Tibial nerve (tissue), 4 donors: Measurements from ENCODE around the gene SLC19A3. TPM values are rescaled to one million over a fixed set of nuclear protein-coding genes. Genes with fewer than 3 reads are reported as not detected.

Source experiments
- DNase-seq, 2 donors: peaks; one replicate each; pipeline ENCODE4 v3.0.0-alpha.2; 2019; ENCODE audit warnings: low spot score in 2 of 2
- H3K27ac ChIP-seq, 4 donors: fragments of 200-600 bp; sonication (generic) in 3 of 4; one replicate each; pipeline ENCODE4 v1.5.1; 2017 to 2019; ENCODE audit warnings: mild to moderate bottlenecking in 1 of 4
- H3K27me3 ChIP-seq, 2 donors: fragments of 200-600 bp; sonication (generic) in 1 of 2; one replicate each; pipeline versions ENCODE4 v1.5.1 to v1.6.0; 2017 to 2019
- H3K36me3 ChIP-seq, 3 donors: fragments of 200-600 bp; sonication (generic); one replicate each; pipeline ENCODE4 v1.5.1; 2018 to 2019
- H3K4me1 ChIP-seq, 4 donors: fragments of 200-600 bp; sonication (generic) in 3 of 4; one replicate each; pipeline ENCODE4 v1.5.1; 2017 to 2019
- H3K4me3 ChIP-seq, 4 donors: fragments of 200-600 bp; sonication (generic) in 3 of 4; one replicate each; pipeline ENCODE4 v1.5.1; 2017 to 2019; ENCODE audit warnings: mild to moderate bottlenecking in 1 of 4, moderate library complexity in 1 of 4
- H3K9me3 ChIP-seq, 4 donors: fragments of 200-600 bp; sonication (generic) in 3 of 4; one replicate each; pipeline ENCODE4 v1.5.1; 2017 to 2019
- CTCF ChIP-seq, 5 experiments: fragments of 200-600 bp in 3 of 5; fragments of 450-650 bp in 2 of 5; sonication (generic) in 3 of 5; IDR thresholded peaks; one replicate each; pipeline ENCODE4 v1.5.1; 2016 to 2019; ENCODE audit warnings: antibody characterized with exemption in 5 of 5, mild to moderate bottlenecking in 3 of 5, moderate library complexity in 2 of 5
- EP300 ChIP-seq, 2 donors: sonication (generic); formaldehyde crosslinking; IDR thresholded peaks; one replicate each; pipeline ENCODE4 v1.6.1; 2017; ENCODE audit warnings: antibody characterized with exemption in 2 of 2, mild to moderate bottlenecking in 1 of 2
- POLR2A ChIP-seq, 2 donors: fragments of 450-650 bp; IDR thresholded peaks; one replicate each; pipeline ENCODE4 v1.6.1; 2017; ENCODE audit warnings: antibody characterized with exemption in 2 of 2, mild to moderate bottlenecking in 2 of 2, moderate library complexity in 2 of 2
- WGBS, 2 donors: methylation state at CpG; one replicate each; pipeline ENCODE4 v1.1.5; 2018; 5-methylcytosine and 5-hydroxymethylcytosine counted together
- total RNA-seq, 4 donors: library from RNA; depleted of rRNA; stranded (reverse); fragments of >200 nt; gene quantifications; one replicate each; pipeline ENCODE4 v1.1.0, GENCODE V29; 2016

Gene SLC19A3
- total RNA-seq, 4 donors from 2014 or later = 20.4 to 52.1 (median 39.6) TPM

- TF ChIP-seq CTCF (IDR thresholded peaks at IDR 0.05) (no peak), EP300 (IDR thresholded peaks at IDR 0.05) (no peak), POLR2A (IDR thresholded peaks at IDR 0.05) (no peak)
- no peak overlapping the region for H3K27ac ChIP-seq
- H3K4me1 ChIP-seq = peaks cover 0 to 15% (median 0%) of the 10 kb centered on the region in 4 donors
- H3K9me3 ChIP-seq = no peaks in the 10 kb centered on the region
- no peak overlapping the region for H3K4me3 ChIP-seq
- H3K27me3 ChIP-seq = no peaks in the 10 kb centered on the region
- no peak for DNase-seq
- 80 to 96% methylated on average over 2 of the region's 2 CpGs for WGBS, 2 donors
- no peaks in the 10 kb centered on the region for H3K36me3 ChIP-seq
These were observed 1.3 kb downstream of the SLC19A3 start for GRCh38 chr2:227716501-227716900.

- Histone ChIP-seq H3K9me3 (no peaks in the 10 kb centered on the region), H3K27me3 (no peaks in the 10 kb centered on the region), H3K36me3 (no peaks in the 10 kb centered on the region), H3K4me1 (peaks cover 0 to 10% (median 0%) of the 10 kb centered on the region in 4 donors), H3K27ac (no peak overlapping the region), H3K4me3 (no peak overlapping the region)
- TF ChIP-seq CTCF (IDR thresholded peaks at IDR 0.05) = no peak
- TF ChIP-seq EP300 (IDR thresholded peaks at IDR 0.05) = no peak
- no peak for TF ChIP-seq POLR2A (IDR thresholded peaks at IDR 0.05)
- WGBS, 2 donors = 100% methylated on average over 1 of the region's 1 CpG
- no peak for DNase-seq
These were observed 4.5 kb downstream of the SLC19A3 start for GRCh38 chr2:227713291-227713690.

- Histone ChIP-seq H3K9me3 (no peaks in the 10 kb centered on the region), H3K27ac (no peak overlapping the region), H3K4me3 (no peak overlapping the region), H3K27me3 (no peaks in the 10 kb centered on the region), H3K4me1 (no peaks in the 10 kb centered on the region), H3K36me3 (no peaks in the 10 kb centered on the region)
- no peak for TF ChIP-seq EP300 (IDR thresholded peaks at IDR 0.05)
- no peak for TF ChIP-seq POLR2A (IDR thresholded peaks at IDR 0.05)
- TF ChIP-seq CTCF (IDR thresholded peaks at IDR 0.05) = no peak
- 86 to 91% methylated on average over 7 of the region's 7 CpGs for WGBS, 2 donors
- DNase-seq = no peak
These were observed 6.8 kb downstream of the SLC19A3 start for GRCh38 chr2:227710986-227711385.

- no peak overlapping the region for H3K27ac ChIP-seq
- H3K36me3 ChIP-seq = no peaks in the 10 kb centered on the region
- no peaks in the 10 kb centered on the region for H3K9me3 ChIP-seq
- H3K4me1 ChIP-seq = no peaks in the 10 kb centered on the region
- H3K27me3 ChIP-seq = no peaks in the 10 kb centered on the region
- WGBS, 2 donors = 83 to 87% methylated on average over 6 of the region's 6 CpGs
- no peak for TF ChIP-seq CTCF (IDR thresholded peaks at IDR 0.05)
- TF ChIP-seq EP300 (IDR thresholded peaks at IDR 0.05) = no peak
- no peak for TF ChIP-seq POLR2A (IDR thresholded peaks at IDR 0.05)
- no peak overlapping the region for H3K4me3 ChIP-seq
- no peak for DNase-seq
These were observed 10.4 kb downstream of the SLC19A3 start for GRCh38 chr2:227707390-227707789.

GRCh38 chr2:227706859-227707258 is 11.0 kb downstream of the SLC19A3 start:
- 70 to 81% methylated on average over 4 of the region's 4 CpGs for WGBS, 2 donors
- DNase-seq = no peak
- Histone ChIP-seq H3K27me3 (no peaks in the 10 kb centered on the region), H3K4me3 (no peak overlapping the region), H3K36me3 (no peaks in the 10 kb centered on the region), H3K4me1 (no peaks in the 10 kb centered on the region), H3K27ac (no peak overlapping the region), H3K9me3 (no peaks in the 10 kb centered on the region)
- no peak for TF ChIP-seq CTCF (IDR thresholded peaks at IDR 0.05)
- no peak for TF ChIP-seq EP300 (IDR thresholded peaks at IDR 0.05)
- TF ChIP-seq POLR2A (IDR thresholded peaks at IDR 0.05) = no peak
